Uterus (tissue), 2 donors: Measurements from ENCODE around the gene PAX3.

Experiments used
- CTCF ChIP-seq, 4 experiments: fragments of 200-600 bp in 2 of 4; fragments of 450-650 bp in 2 of 4; sonication (generic) in 2 of 4; IDR thresholded peaks; one replicate each; pipeline ENCODE4 v1.5.1; 2016 to 2019; ENCODE audit warnings: antibody characterized with exemption in 4 of 4, mild to moderate bottlenecking in 2 of 4, moderate library complexity in 1 of 4
- POLR2A ChIP-seq, 2 donors: fragments of 450-650 bp; IDR thresholded peaks; one replicate each; pipeline ENCODE4 v1.6.1; 2016; ENCODE audit warnings: antibody characterized with exemption in 2 of 2, mild to moderate bottlenecking in 1 of 2, moderate library complexity in 1 of 2

- no peak for TF ChIP-seq CTCF (IDR thresholded peaks at IDR 0.05)
- TF ChIP-seq POLR2A (IDR thresholded peaks at IDR 0.05) = no peak
Observed at GRCh38 chr2:222281506-222281905, 17.3 kb downstream of the PAX3 start.
